Skin epidermis (tissue), 12 donors: ENCODE measurements around the gene ATG16L1.

Experiments
- H3K27ac ChIP-seq, 21 experiments: fragments of 200-600 bp; sonication (generic) in 11 of 21; one replicate each; pipeline ENCODE4 v1.5.0; 2020; ENCODE audit warnings: mild to moderate bottlenecking in 3 of 21, inconsistent platforms in 2 of 21, moderate library complexity in 2 of 21
- H3K4me3 ChIP-seq, 7 experiments: fragments of 200-600 bp; sonication (generic) in 2 of 7; one replicate each; pipeline ENCODE4 v1.5.0; 2020; ENCODE audit warnings: inconsistent platforms in 2 of 7, mild to moderate bottlenecking in 2 of 7, moderate library complexity in 1 of 7

ATG16L1 gene

DNA sequence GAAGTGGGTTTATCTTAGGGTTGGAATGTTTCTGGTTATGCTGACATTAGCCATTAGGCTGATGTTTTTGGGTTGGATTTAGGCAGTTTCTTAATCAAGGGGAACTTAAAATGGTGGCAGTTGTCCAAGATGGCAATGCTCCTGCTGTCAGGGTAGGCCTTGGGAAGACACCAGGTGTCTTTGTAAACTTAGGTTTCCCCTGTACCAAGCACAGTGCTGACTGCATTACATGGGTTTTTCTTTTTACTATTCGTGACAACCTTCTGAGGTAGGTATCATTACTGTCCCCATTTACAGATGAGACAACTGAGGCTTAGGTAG is 528 bp upstream of the ATG16L1 start:
- Histone ChIP-seq H3K27ac (peak overlapping the region in 19 of 21 experiments; percentile 70 to 94 (median 88)), H3K4me3 (peak overlapping the region; percentile 77 to 99 (median 92))

DNA sequence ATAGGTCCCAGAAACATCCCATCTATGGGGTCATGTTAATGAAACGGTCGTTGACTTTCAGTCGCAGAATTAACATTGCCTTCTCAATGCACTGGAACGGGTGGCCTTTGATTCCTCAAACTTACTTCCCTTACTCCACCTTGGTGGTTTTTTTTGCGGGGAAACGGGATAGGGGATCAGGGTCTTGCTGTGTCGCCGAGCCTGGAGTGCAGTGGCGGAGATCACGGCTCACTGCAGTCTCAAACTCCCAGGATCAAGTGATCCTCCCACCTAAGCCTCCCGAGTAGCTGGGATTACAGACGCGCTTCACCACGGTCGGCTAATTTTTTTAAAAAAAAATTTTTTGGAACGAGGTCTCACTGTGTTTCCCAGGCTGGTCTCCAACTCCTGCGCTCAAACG is 754 bp downstream of the ATG16L1 start:
- Histone ChIP-seq H3K27ac (peak overlapping the region in 19 of 21 experiments; percentile 79 to 94 (median 89)), H3K4me3 (peak overlapping the region; percentile 77 to 99 (median 92))

GRCh38 chr2:233255151-233255550 is 3.7 kb downstream of the ATG16L1 start:
- H3K27ac ChIP-seq, result no peak overlapping the region
- H3K4me3 ChIP-seq, result no peak overlapping the region

DNA sequence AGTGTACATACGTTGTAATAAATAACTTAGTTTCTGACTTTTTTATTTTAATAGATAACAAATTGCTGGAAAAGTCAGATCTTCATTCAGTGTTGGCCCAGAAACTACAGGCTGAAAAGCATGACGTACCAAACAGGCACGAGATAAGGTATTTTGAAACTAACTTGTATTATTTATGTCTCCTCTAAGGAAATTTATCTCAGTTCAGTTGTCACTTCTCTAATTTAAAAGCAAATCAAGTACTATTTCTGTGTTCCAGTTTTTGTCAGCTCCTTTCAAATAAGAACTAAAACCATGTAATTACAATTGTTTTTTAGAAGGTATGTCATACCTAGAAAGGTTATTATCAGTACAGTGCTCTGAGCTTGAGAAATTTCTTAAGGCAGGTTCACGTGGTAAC is 4.6 kb downstream of the ATG16L1 start:
- no peak overlapping the region for H3K27ac ChIP-seq
- no peak overlapping the region for H3K4me3 ChIP-seq

GRCh38 chr2:233258211-233258610 is 6.7 kb downstream of the ATG16L1 start:
- no peak overlapping the region for H3K4me3 ChIP-seq

DNA sequence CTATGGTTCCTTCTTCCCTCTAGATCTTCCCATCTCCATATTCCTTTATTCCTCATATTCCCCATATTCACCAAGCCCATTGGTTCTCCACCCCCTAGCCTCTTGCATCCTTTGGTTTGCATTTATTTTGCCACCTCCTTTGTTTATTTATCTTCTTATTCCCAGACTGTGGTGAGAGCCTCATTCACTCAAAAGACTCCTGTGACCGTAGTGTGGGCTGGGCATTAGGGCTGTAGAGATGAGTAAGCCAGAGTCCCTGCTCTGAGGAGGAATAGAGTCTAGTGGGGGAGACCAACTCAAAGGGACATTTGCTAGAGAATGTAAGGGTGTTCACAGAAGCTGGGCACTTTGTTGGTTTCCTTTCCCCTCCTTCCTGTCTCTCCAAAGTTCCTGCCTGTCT is 8.3 kb downstream of the ATG16L1 start:
- no peak overlapping the region for H3K4me3 ChIP-seq
- no peak overlapping the region for H3K27ac ChIP-seq

More at GRCh38 chr2:233258211-233258610, 6.7 kb downstream of the ATG16L1 start:
- no peak overlapping the region for H3K27ac ChIP-seq

GRCh38 chr2:233260661-233261060 is 9.2 kb downstream of the ATG16L1 start:
- no peak overlapping the region for H3K27ac ChIP-seq

DNA sequence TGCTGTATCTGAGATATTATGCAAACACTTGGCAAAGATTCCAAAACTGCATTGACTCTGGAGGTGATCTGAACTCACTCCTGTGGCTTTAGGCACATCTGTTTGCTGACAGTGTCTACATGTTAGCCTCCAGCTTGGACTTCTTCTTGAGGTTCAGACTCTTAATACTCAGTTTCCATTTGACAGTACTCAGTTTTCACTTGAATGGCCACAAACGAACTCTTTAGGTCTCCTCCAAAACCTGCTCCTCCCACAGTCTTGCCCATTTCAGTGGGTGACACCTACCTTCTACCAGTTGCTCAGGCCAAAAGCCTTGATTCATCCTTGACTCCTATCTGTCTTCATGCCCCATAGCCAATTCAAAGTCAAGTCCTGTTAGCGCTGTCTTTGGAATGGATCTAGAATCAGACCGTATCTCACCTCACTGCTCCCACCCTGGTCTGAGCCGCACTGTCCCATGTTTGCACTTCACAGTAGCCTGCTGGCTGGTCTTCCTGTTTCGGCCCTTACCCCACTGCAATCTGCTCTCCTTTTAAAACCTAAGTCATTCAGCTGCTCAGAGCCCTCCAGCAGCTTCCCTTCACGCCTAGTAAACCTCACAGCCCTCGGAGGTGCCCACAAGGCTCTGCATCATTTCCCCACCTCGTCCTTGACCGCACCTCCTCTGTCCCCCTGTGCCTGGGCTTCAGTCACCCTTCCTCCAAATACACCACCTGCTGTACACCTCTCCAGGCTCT is 10.5 kb downstream of the ATG16L1 start:
- H3K27ac ChIP-seq, result peak overlapping the region in 1 of 21 experiments; percentile 24
- no peak overlapping the region for H3K4me3 ChIP-seq

More at GRCh38 chr2:233260661-233261060, 9.2 kb downstream of the ATG16L1 start:
- H3K4me3 ChIP-seq, result no peak overlapping the region

GRCh38 chr2:233262562-233262961 is 11.1 kb downstream of the ATG16L1 start:
- Histone ChIP-seq H3K4me3 (no peak overlapping the region), H3K27ac (peak overlapping the region in 1 of 21 experiments; percentile 24)

- Histone ChIP-seq H3K4me3 (no peak overlapping the region), H3K27ac (no peak overlapping the region)
These were observed 11.6 kb downstream of the ATG16L1 start for GRCh38 chr2:233263045-233263570.

DNA sequence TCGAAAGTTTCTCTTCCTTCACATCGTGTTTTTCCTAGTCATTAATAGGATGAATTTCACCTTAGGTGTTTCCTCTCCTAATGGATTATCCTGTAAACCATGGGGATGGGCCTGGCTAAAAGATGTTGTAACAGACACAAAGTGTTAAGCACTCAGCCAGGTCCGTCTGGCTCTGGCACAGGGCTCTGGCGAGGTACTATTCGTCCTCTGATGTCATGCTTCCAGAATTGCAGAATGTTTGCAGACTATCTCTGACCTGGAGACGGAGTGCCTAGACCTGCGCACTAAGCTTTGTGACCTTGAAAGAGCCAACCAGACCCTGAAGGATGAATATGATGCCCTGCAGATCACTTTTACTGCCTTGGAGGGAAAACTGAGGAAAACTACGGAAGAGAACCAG is 13.2 kb downstream of the ATG16L1 start:
- H3K27ac ChIP-seq, result no peak overlapping the region
- no peak overlapping the region for H3K4me3 ChIP-seq

GRCh38 chr2:233265899-233266431 is 14.5 kb downstream of the ATG16L1 start:
- Histone ChIP-seq H3K4me3 (no peak overlapping the region), H3K27ac (peak overlapping the region in 1 of 21 experiments; percentile 93)

- H3K4me3 ChIP-seq, result no peak overlapping the region
- peak overlapping the region in 2 of 21 experiments; percentile 62 to 93 for H3K27ac ChIP-seq
These were observed 15.0 kb downstream of the ATG16L1 start for GRCh38 chr2:233266481-233266880.

DNA sequence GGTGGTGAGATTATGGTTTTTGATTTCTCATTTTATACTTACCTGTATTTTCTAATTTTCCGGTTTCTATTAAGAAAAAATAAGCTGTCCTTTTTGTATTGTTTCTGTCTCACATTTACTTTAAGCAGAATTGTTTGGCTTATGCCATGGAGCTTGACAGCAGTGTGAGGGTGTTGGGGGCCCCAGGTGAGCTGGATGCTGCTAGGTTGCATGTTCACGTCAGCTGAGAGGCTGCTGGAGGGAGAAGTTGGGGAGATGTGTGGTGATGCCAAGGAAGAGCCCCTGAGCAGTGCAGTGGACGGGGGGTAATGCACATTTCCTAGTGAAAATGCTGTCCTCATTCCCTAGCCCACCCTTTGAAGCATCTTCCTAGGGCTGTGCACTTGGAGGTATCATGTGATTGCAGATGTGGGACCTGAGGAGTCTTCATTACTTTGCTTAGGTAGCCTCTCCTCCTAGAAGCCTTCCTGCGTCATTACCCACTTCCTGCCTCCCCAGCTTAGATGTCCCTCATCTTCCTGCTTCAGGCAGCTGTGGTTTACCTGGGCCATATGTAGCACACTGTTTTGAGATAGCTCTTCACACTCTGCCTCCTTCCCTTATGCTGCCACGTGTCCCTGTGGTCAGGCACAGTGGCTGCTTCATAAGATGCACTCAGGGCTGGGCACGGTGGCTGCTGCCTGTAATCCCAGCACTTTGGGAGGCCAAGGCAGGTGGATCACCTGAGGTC is 16.2 kb downstream of the ATG16L1 start:
- H3K27ac ChIP-seq, result peak overlapping the region in 10 of 21 experiments; percentile 1 to 93 (median 61)
- no peak overlapping the region for H3K4me3 ChIP-seq

- no peak overlapping the region for H3K4me3 ChIP-seq
- peak overlapping the region in 10 of 21 experiments; percentile 10 to 93 (median 69) for H3K27ac ChIP-seq
These were observed 18.9 kb downstream of the ATG16L1 start for GRCh38 chr2:233270366-233270765.

DNA sequence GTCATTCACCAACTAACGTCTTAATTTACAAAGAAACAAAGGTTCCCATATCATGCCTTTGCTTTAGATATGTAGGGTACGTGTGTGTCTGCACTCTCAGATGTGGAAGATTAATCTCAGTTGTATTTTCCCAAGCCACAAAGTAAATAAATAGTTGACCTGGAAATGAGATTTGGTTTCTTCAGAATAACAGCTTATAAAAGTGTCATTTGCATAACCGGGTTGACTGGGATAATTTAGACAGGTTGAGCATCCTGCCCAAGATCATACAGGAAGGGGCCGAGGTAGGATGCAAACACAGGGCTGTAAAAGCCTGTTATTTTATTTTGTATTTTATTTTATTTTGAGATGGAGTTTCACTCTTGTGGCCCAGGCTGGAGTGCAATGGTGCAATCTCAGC is 19.5 kb downstream of the ATG16L1 start:
- peak overlapping the region in 11 of 21 experiments; percentile 10 to 93 (median 62) for H3K27ac ChIP-seq

DNA sequence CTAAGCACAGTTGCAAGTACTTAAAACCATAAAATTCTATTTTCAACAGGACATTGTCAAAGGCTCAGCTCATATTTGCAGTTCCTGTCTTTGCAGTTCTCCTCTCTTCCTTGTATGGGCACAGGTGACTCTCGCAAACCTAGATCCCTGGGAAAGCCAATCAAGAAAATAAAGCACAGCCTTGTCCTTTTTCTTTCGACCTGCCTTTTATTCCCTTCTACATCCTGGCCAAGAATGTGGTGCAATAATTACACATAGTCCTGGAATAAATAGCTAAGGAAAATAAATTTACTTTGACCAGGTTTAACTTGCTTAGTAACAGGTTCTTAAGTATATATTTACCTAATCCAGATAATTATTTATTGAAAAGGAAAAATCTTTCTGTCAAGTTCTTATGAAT is 20.2 kb downstream of the ATG16L1 start:
- H3K27ac ChIP-seq, result peak overlapping the region in 8 of 21 experiments; percentile 35 to 93 (median 77)
- no peak overlapping the region for H3K4me3 ChIP-seq

More for the DNA sequence above, 19.5 kb downstream of the ATG16L1 start:
- no peak overlapping the region for H3K4me3 ChIP-seq

DNA sequence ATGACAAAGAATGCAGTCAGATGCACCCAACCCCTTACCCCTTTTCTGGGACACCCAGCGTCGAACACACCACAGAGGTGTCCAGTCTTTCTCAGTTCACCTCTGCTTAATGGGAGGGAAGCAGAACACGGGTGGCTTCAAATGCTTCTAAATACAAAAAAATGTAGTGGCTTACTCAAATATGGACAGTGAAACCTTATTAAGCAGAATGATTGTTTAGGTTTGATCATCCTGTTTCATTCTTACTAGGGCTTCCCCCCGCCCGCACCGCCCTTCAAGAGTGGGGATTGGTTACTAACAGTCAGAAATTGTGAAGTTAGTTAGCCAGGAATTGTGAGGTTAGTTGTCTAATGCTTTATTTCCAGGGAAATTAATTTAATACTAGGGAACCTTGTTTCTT is 21.6 kb downstream of the ATG16L1 start:
- Histone ChIP-seq H3K4me3 (no peak overlapping the region), H3K27ac (peak overlapping the region in 1 of 21 experiments; percentile 24)

DNA sequence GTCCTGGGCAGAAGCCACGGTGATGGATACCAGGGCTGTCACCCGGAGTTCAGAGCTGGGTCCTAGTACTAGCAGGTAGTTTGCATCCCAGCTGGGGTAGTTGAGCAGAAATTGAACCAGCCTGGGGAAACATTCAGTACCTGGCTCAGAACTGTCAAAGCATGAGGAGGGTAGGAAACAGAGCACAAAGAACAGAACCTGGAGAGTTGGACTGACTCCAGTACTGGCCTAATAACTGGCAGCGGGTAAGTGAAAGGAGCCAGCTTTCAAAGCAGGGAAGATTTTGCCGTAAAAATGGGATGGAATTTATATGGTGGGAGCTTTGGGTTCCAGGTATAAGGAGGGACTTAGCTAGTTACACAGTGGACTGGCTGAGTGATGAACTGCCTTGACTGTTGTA is 23.8 kb downstream of the ATG16L1 start:
- Histone ChIP-seq H3K4me3 (no peak overlapping the region), H3K27ac (no peak overlapping the region)

DNA sequence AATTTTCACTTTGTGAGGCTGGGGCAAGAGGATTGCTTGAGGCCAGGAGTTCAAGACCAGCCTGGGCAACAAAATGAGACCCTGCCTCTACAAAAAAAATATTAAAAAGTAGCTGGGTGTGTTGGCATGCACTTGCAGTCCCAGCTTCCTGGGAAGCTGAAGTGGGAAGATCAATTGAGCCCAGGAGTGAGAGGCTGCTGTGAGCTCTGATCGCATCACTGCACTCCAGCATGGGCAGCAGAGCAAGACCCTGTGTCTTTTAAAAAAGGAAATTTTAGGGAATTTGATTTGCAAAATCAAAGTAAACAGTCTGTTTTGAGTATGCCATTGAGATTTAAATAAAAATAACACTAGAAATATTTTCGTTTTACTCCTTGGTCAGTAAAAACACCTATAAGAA is 27.4 kb downstream of the ATG16L1 start:
- Histone ChIP-seq H3K4me3 (no peak overlapping the region), H3K27ac (no peak overlapping the region)
